HEK293T (cell line): ENCODE results near the gene LUZP1.

Experiments
- CTCF ChIA-PET: fragments of 350-600 bp; formaldehyde crosslinking; extraction: SDS; loops from one replicate; lab custom pipeline; 2021; ENCODE audit warnings: antibody characterized with exemption, inconsistent platforms; lab: Yijun Ruan, JAX
- POLR2A ChIA-PET: fragments of 350-600 bp; formaldehyde crosslinking; extraction: SDS; loops from one replicate; lab custom pipeline; 2020; ENCODE audit warnings: antibody characterized with exemption, inconsistent platforms; lab: Yijun Ruan, JAX
- DNase-seq: peaks from one replicate; pipeline ENCODE4 v3.0.0; 2012; ENCODE audit warnings: mixed read lengths; ENCODE audit errors: extremely low spot score
- ARNT ChIP-seq: fragments of 450-650 bp; IDR thresholded peaks from 2 replicates; pipeline ENCODE4 v1.6.1; 2017; ENCODE audit warnings: mild to moderate bottlenecking
- BHLHE40 ChIP-seq: fragments of 450-650 bp; IDR thresholded peaks from 2 replicates; pipeline ENCODE4 v1.6.1; 2016; ENCODE audit warnings: mild to moderate bottlenecking, moderate library complexity, borderline replicate concordance
- CTBP1 ChIP-seq: fragments of 450-650 bp; IDR thresholded peaks from 2 replicates; pipeline ENCODE4 v1.6.1; 2016; ENCODE audit warnings: borderline replicate concordance
- ELF4 ChIP-seq: fragments of 450-650 bp; IDR thresholded peaks from 2 replicates; pipeline ENCODE4 v1.6.1; 2017; ENCODE audit warnings: antibody characterized with exemption
- FOXA1 ChIP-seq: fragments of 450-650 bp; IDR thresholded peaks from 2 replicates; pipeline ENCODE4 v1.6.1; 2016; ENCODE audit warnings: mild to moderate bottlenecking
- FOXK2 ChIP-seq: fragments of 450-650 bp; IDR thresholded peaks from 2 replicates; pipeline ENCODE4 v1.6.1; 2016; ENCODE audit warnings: mild to moderate bottlenecking
- FOXM1 ChIP-seq: fragments of 450-650 bp; IDR thresholded peaks from 2 replicates; pipeline ENCODE4 v1.6.1; 2017; ENCODE audit warnings: mild to moderate bottlenecking, borderline replicate concordance
- HDGF ChIP-seq: fragments of 450-650 bp; IDR thresholded peaks from 2 replicates; pipeline ENCODE4 v1.6.1; 2017; ENCODE audit warnings: antibody characterized with exemption, borderline replicate concordance
- L3MBTL2 ChIP-seq: fragments of 450-650 bp; conservative IDR thresholded peaks from 2 replicates; pipeline ENCODE4 v1.6.1; 2016; ENCODE audit warnings: mild to moderate bottlenecking
- LEF1 ChIP-seq: fragments of 450-650 bp; IDR thresholded peaks from 2 replicates; pipeline ENCODE4 v1.6.1; 2017; ENCODE audit warnings: mild to moderate bottlenecking, borderline replicate concordance
- NFRKB ChIP-seq: fragments of 450-650 bp; IDR thresholded peaks from 2 replicates; pipeline ENCODE4 v1.6.1; 2016; ENCODE audit warnings: mild to moderate bottlenecking, moderate library complexity
- SP1 ChIP-seq: fragments of 450-650 bp; IDR thresholded peaks from 2 replicates; pipeline ENCODE4 v1.6.1; 2017
- SUZ12 ChIP-seq: fragments of 450-650 bp; IDR thresholded peaks from 2 replicates; pipeline ENCODE4 v1.6.1; 2016; ENCODE audit warnings: mild to moderate bottlenecking
- TARDBP ChIP-seq: fragments of 450-650 bp; IDR thresholded peaks from 2 replicates; pipeline ENCODE4 v1.6.1; 2016
- ZNF384 ChIP-seq: fragments of 450-650 bp; IDR thresholded peaks from 2 replicates; pipeline ENCODE4 v1.6.1; 2016
- TF ChIP-seq, protein P1 (sequence below): fragments of 450-650 bp; IDR thresholded peaks from 2 replicates; pipeline ENCODE4 v1.6.1; 2016

The LUZP1 gene

DNA sequence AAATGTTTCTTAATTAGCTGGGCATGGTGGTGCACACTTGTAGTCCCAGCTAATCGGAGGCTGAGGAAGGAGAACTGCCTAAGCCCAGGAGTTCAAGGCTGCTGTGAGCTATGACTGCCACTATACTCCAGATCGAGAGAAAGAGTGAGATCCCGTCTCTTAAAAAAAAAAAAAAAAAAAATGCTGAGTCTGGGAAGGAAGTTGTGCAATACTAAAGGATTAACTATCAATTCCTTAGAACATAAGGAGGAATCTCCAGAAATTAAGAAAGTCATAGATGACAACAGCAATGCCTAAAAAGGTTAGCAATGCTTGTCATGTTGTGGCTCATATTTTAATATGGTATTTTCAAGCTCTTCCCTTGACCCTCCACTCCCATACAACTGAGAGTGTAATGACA, 5.3 kb downstream of the LUZP1 start:
- ChIA-PET POLR2A (interaction anchor here (1.2 kb wide), 1 partner anchor 14 kb away, joined by 4 read pairs; no protein-coding TSS in a partner anchor), CTCF (interaction anchor here (0.9 kb wide), 1 partner anchor 65 kb away, joined by 3 read pairs; no protein-coding TSS in a partner anchor)
- DNase-seq, result no peak
- TF ChIP-seq ZNF384, result peak; percentile 61; the same call in 1 of the 2 replicates
- TF ChIP-seq, protein P1, sequence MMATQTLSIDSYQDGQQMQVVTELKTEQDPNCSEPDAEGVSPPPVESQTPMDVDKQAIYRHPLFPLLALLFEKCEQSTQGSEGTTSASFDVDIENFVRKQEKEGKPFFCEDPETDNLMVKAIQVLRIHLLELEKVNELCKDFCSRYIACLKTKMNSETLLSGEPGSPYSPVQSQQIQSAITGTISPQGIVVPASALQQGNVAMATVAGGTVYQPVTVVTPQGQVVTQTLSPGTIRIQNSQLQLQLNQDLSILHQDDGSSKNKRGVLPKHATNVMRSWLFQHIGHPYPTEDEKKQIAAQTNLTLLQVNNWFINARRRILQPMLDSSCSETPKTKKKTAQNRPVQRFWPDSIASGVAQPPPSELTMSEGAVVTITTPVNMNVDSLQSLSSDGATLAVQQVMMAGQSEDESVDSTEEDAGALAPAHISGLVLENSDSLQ, result no peak

- ChIA-PET POLR2A (no interaction called here), CTCF (interaction anchor here (1.4 kb wide), 1 partner anchor 61 kb away, joined by 4 read pairs; no protein-coding TSS in a partner anchor)
- no peak for DNase-seq
- TF ChIP-seq LEF1 (no peak), FOXM1 (no peak), HDGF (no peak), ELF4 (no peak), BHLHE40 (no peak), FOXA1 (no peak), SUZ12 (no peak), ARNT (no peak), ZNF384 (no peak)
- TF ChIP-seq, protein P1, result no peak
Measured at GRCh38 chr1:23159963-23160877, 8.4 kb downstream of the LUZP1 start.

- no peak for DNase-seq
- CTCF ChIA-PET, result no interaction called here
- POLR2A ChIA-PET, result no interaction called here
- TF ChIP-seq FOXA1 (no peak), ZNF384 (no peak), ARNT (no peak), CTBP1 (no peak), FOXM1 (no peak), SUZ12 (no peak), NFRKB (no peak), TARDBP (no peak), L3MBTL2 (no peak), BHLHE40 (no peak), SP1 (no peak), FOXK2 (no peak), LEF1 (no peak), HDGF (no peak)
- TF ChIP-seq, protein P1, result no peak
Measured at GRCh38 chr1:23156940-23157339, 11.7 kb downstream of the LUZP1 start.

DNA sequence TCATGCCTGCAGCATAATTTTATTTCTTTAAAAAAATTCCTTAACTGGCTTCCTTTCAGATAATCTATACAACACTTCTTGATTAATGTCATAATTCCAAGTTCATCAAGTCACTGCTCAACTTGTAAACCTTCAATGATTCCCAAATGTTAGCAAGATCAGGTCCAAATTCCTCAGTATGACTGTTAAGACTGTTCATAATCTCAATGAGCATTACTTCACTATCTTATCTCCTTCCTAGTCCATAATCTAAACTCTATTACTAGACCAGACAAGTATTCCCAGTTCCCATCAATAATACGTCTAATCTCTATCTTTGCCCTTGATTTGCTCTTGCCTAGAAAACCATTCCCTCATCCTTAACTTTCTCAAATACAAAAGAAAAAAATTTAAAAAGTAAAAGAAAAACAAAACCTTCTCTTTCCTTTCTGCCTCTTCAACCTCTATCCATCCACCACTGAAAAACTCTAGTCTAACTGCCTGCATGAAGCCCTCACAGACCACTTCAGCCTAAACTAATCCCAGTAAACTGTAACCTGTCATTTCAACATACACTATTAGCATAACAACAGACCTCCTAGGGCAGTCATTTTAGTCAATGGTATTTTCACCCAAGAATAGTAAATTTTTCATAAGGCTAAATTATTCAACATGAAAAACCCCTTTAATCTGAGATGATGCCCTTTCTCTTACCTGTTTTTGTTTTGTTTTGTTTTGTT, 15.5 kb downstream of the LUZP1 start:
- no peak for DNase-seq
- CTCF ChIA-PET, result no interaction called here
- TF ChIP-seq LEF1, result no peak
- TF ChIP-seq SP1, result no peak
- no peak for TF ChIP-seq CTBP1
- TF ChIP-seq ELF4, result no peak
- POLR2A ChIA-PET, result no interaction called here

GRCh38 chr1:23150742-23151141, 17.9 kb downstream of the LUZP1 start:
- no peak for TF ChIP-seq LEF1
- no peak for TF ChIP-seq NFRKB
- TF ChIP-seq, protein P1, result no peak
- POLR2A ChIA-PET, result no interaction called here
- CTCF ChIA-PET, result interaction anchor here (0.6 to 1.7 kb wide), 2 partner anchors 11 to 15 kb away, joined by 3 to 7 read pairs; no protein-coding TSS in a partner anchor
- DNase-seq, result no peak

DNA sequence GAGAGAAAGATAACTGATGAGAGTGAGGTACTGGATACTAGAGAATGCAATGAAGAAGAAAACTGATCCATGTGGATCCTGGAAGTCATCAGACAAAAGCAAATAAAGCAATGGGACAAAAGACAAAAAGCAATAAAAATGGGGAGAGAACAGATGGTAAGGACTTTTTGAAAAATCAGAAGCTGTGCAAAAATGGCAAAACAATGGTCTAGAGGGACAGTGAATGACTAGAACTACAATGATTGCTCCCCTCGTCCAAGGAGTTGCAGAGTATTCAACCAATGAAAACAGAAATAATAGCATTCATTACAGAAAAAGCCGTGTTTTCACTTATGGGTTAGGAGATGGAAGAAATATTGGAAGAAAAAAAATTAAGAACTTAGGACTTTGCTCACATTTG, 18.5 kb downstream of the LUZP1 start:
- CTCF ChIA-PET, result interaction anchor here (0.6 to 1.7 kb wide), 2 partner anchors 11 to 15 kb away, joined by 3 to 7 read pairs; no protein-coding TSS in a partner anchor
- no peak for DNase-seq
- POLR2A ChIA-PET, result no interaction called here
- TF ChIP-seq ZNF384, result no peak
- no peak for TF ChIP-seq FOXK2
- TF ChIP-seq ELF4, result no peak
- no peak for TF ChIP-seq FOXM1
